SH-SY5Y (cell line): ENCODE results near the gene HMGXB4.

Source experiments
- GATA2 ChIP-seq: IDR thresholded peaks from 2 replicates; pipeline ENCODE4 v1.6.1; 2011; ENCODE audit warnings: mild to moderate bottlenecking, low read depth, low read length
- GATA3 ChIP-seq: IDR thresholded peaks from 2 replicates; pipeline ENCODE4 v1.6.1; 2011; ENCODE audit warnings: low read depth, mild to moderate bottlenecking, low read length, moderate library complexity

- TF ChIP-seq GATA3 (no peak), GATA2 (no peak)
Observed at GRCh38 chr22:35313311-35314121, 56.2 kb downstream of the HMGXB4 start.
